Measurements from ENCODE around the gene DDX20. TPM values are rescaled to one million over a fixed set of nuclear protein-coding genes. Genes with fewer than 3 reads are reported as not detected.

Gene DDX20
- total and polyA plus RNA-seq, 2 donors (not counting 3 experiments of a cell fraction or from before 2014, with no cell fraction given) = 4.1 to 15.9 TPM

- Histone ChIP-seq H3K9me1 (replicated peaks; ENCODE audit: control insufficient read depth, extremely low read depth, insufficient read depth, low read length) (no peaks in the 10 kb centered on the region), H3K9me3 (replicated peaks; ENCODE audit: control insufficient read depth, insufficient read depth, low read length) (no peaks in the 10 kb centered on the region), H3K4me3 (replicated peaks in 1 of 3; ENCODE audit: insufficient read depth in 1 of 3, low read depth in 1 of 3, low read length in 3 of 3) (peak overlapping the region in 2 of 3 experiments; percentile 1 to 50), H3K79me2 (ENCODE audit: control insufficient read depth, insufficient read depth, low read length) (no peaks in the 10 kb centered on the region), H3K27me3 (ENCODE audit: control insufficient read depth in 2 of 2, insufficient read depth in 2 of 2, low read length in 2 of 2) (peaks cover 4 to 6% of the 10 kb centered on the region in 2 experiments), H2AFZ (ENCODE audit: low read depth, low read length) (no peak overlapping the region), H3K36me3 (ENCODE audit: control insufficient read depth in 2 of 2, extremely low read depth in 1 of 2, insufficient read depth in 2 of 2, low read length in 2 of 2) (no peaks in the 10 kb centered on the region), H4K20me1 (replicated peaks; ENCODE audit: control insufficient read depth, extremely low read depth, insufficient read depth, low read length) (no peaks in the 10 kb centered on the region), H3K27ac (ENCODE audit: insufficient read depth, low read depth, low read length) (no peak overlapping the region), H3K4me2 (ENCODE audit: insufficient read depth, low read length) (peak overlapping the region; percentile 35), H3K4me1 (ENCODE audit: control insufficient read depth, extremely low read depth, insufficient read depth, low read length) (peaks cover 44% of the 10 kb centered on the region), H3K9ac (replicated peaks; ENCODE audit: extremely low read depth, insufficient read depth, low read length) (no peak overlapping the region)
- intact Hi-C loops (cut with micrococcal nuclease) (loop anchor here (10.0 kb wide), 1 partner anchor 773 kb away; the partner anchor contains the start of gene LRIF1), dilution Hi-C loops (cut with MboI; ENCODE audit: extremely low pct_ligation_motif_present, low sequenced_read_pairs) (no loop called here)
- TSS peak; percentile 23 for BruUV-seq (replicated peaks)
- TF ChIP-seq JUN (IDR thresholded peaks at IDR 0.05; ENCODE audit: borderline replicate concordance, insufficient read depth, insufficient read length, low read depth) (no peak), EZH2 (IDR thresholded peaks at IDR 0.05; ENCODE audit: borderline replicate concordance, low read depth, low read length, severe bottlenecking) (no peak), FOS (IDR thresholded peaks at IDR 0.05; ENCODE audit: borderline replicate concordance, insufficient read depth, low read length) (no peak), CTCF (IDR thresholded peaks at IDR 0.05; ENCODE audit: extremely low read depth in 1 of 2, insufficient read depth in 1 of 2, low read depth in 1 of 2, low read length in 2 of 2) (no peak), MAX (IDR thresholded peaks at IDR 0.05; ENCODE audit: insufficient read depth, insufficient read length) (no peak), POLR2AphosphoS5 (IDR thresholded peaks at IDR 0.05; ENCODE audit: insufficient read depth, low read depth, low read length) (no peak), GATA2 (IDR thresholded peaks at IDR 0.05; ENCODE audit: insufficient read depth, insufficient read length, low read depth, low read length) (no peak), POLR2A (IDR thresholded peaks at IDR 0.05; ENCODE audit: low read depth, low read length) (no peak), MYC (IDR thresholded peaks at IDR 0.05; ENCODE audit: low read depth, low read length) (no peak)
- POLR2A ChIA-PET = no interaction called here
- FAIRE-seq (peak; percentile 57), DNase-seq (ENCODE audit: low read depth, low spot score) (peak; percentile 14)
- CTCF ChIA-PET = interaction anchor here (1.2 to 6.2 kb wide), 8 partner anchors 9 to 229 kb away, joined by 3 to 66 read pairs (median 8); no protein-coding TSS in a partner anchor
Observed at GRCh38 chr1:111737216-111738132, 18.2 kb upstream of the DDX20 start.

Data from endothelial cell of umbilical vein (primary cell).